Stimulated activated memory B cell treated with anti-CD40 and anti-IgM and Interleukin-4, amounts not matched to agents 10 μg/mL and 1 μg/mL and 100 μg/mL, for 72 hours (primary cell): ENCODE data around the gene TEX44.

Experiments used
- ATAC-seq: fragments of 150-1000 bp; cut with Tn5 transposase; 2 replicates; pipeline ENCODE4 v1.10.0; 2021
- H3K27ac Mint-ChIP-seq: one replicate; pipeline ENCODE4 v1.8.0; 2022; ENCODE audit warnings: mild to moderate bottlenecking, mixed read lengths
- H3K27me3 Mint-ChIP-seq: one replicate; pipeline ENCODE4 v1.8.0; 2022; ENCODE audit warnings: mixed read lengths
- H3K36me3 Mint-ChIP-seq: one replicate; pipeline ENCODE4 v1.8.0; 2022; ENCODE audit warnings: mixed read lengths
- H3K4me1 Mint-ChIP-seq: one replicate; pipeline ENCODE4 v1.8.0; 2022; ENCODE audit warnings: mixed read lengths
- H3K4me3 Mint-ChIP-seq: one replicate; pipeline ENCODE4 v1.8.0; 2022; ENCODE audit warnings: mild to moderate bottlenecking, moderate library complexity, mixed read lengths
- H3K9me3 Mint-ChIP-seq: one replicate; pipeline ENCODE4 v1.8.0; 2022; ENCODE audit warnings: mixed read lengths

TEX44 gene

GRCh38 chr2:231633241-231633976, 40.7 kb downstream of the TEX44 start:
- no peaks in the 10 kb centered on the region for H3K9me3 Mint-ChIP-seq
- H3K4me3 Mint-ChIP-seq: no peak overlapping the region
- peak overlapping the region; percentile 0 for H3K27ac Mint-ChIP-seq
- no peak for ATAC-seq
- no peaks in the 10 kb centered on the region for H3K36me3 Mint-ChIP-seq
- H3K4me1 Mint-ChIP-seq: no peaks in the 10 kb centered on the region
- H3K27me3 Mint-ChIP-seq: no peaks in the 10 kb centered on the region

DNA sequence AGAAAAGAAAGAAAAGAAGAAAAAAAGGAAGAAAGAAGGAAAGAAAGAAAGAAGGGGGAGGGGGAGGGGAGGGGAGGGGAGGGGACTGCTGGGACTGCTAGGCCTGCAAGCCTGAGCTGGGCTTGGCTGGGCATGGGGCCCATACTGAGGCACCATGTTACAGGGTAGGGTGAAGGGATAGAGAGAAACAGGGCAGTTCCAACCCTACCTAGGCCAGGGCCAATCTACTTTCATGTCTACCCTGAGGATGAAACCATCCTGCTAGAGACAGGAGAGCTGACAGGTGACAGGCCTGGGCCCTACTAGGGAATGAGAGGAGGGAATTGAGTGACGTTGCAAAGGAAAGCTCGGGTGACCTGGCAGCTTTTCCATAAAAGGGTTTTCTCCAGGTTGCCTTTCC, 41.7 kb downstream of the TEX44 start:
- H3K9me3 Mint-ChIP-seq: no peaks in the 10 kb centered on the region
- H3K27me3 Mint-ChIP-seq: no peaks in the 10 kb centered on the region
- H3K36me3 Mint-ChIP-seq: no peaks in the 10 kb centered on the region
- ATAC-seq: peak; percentile 73
- peak overlapping the region; percentile 0 for H3K27ac Mint-ChIP-seq
- no peak overlapping the region for H3K4me3 Mint-ChIP-seq
- H3K4me1 Mint-ChIP-seq: no peaks in the 10 kb centered on the region

GRCh38 chr2:231634951-231635875, 42.5 kb downstream of the TEX44 start:
- no peak overlapping the region for H3K4me3 Mint-ChIP-seq
- H3K36me3 Mint-ChIP-seq: no peaks in the 10 kb centered on the region
- H3K4me1 Mint-ChIP-seq: no peaks in the 10 kb centered on the region
- no peaks in the 10 kb centered on the region for H3K27me3 Mint-ChIP-seq
- H3K9me3 Mint-ChIP-seq: no peaks in the 10 kb centered on the region
- ATAC-seq: no peak
- H3K27ac Mint-ChIP-seq: no peak overlapping the region

- H3K36me3 Mint-ChIP-seq: no peaks in the 10 kb centered on the region
- H3K27me3 Mint-ChIP-seq: no peaks in the 10 kb centered on the region
- H3K4me3 Mint-ChIP-seq: no peak overlapping the region
- H3K27ac Mint-ChIP-seq: no peak overlapping the region
- H3K9me3 Mint-ChIP-seq: no peaks in the 10 kb centered on the region
- no peak for ATAC-seq
- H3K4me1 Mint-ChIP-seq: peaks cover 23% of the 10 kb centered on the region
Measured at GRCh38 chr2:231640241-231640640, 47.6 kb downstream of the TEX44 start.

DNA sequence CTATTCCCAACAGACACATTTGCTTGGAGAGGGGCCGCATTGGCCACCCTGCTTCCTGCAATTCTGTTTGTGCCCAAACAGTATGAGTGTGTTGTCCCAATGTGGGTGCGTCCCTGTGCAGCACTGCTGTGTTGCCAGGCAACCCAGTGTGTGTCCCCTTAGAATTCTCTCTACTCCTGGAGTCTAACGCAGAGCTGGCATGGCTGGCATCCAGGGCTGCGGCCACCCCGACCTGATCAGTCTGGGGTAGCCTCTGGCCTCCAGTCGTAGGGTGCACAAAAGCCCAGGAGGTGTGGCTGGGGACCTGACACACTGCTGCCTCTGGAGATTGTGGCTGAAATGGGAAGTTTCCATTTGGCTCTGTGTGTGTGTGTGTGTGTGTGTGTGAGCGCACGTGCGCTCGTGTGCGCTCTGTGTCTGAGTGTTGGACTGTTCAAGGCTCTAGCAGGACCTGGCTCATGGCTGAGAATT, 48.0 kb downstream of the TEX44 start:
- no peak overlapping the region for H3K27ac Mint-ChIP-seq
- no peaks in the 10 kb centered on the region for H3K36me3 Mint-ChIP-seq
- ATAC-seq: no peak
- H3K4me3 Mint-ChIP-seq: no peak overlapping the region
- peaks cover 23% of the 10 kb centered on the region for H3K4me1 Mint-ChIP-seq
- no peaks in the 10 kb centered on the region for H3K9me3 Mint-ChIP-seq
- H3K27me3 Mint-ChIP-seq: no peaks in the 10 kb centered on the region

DNA sequence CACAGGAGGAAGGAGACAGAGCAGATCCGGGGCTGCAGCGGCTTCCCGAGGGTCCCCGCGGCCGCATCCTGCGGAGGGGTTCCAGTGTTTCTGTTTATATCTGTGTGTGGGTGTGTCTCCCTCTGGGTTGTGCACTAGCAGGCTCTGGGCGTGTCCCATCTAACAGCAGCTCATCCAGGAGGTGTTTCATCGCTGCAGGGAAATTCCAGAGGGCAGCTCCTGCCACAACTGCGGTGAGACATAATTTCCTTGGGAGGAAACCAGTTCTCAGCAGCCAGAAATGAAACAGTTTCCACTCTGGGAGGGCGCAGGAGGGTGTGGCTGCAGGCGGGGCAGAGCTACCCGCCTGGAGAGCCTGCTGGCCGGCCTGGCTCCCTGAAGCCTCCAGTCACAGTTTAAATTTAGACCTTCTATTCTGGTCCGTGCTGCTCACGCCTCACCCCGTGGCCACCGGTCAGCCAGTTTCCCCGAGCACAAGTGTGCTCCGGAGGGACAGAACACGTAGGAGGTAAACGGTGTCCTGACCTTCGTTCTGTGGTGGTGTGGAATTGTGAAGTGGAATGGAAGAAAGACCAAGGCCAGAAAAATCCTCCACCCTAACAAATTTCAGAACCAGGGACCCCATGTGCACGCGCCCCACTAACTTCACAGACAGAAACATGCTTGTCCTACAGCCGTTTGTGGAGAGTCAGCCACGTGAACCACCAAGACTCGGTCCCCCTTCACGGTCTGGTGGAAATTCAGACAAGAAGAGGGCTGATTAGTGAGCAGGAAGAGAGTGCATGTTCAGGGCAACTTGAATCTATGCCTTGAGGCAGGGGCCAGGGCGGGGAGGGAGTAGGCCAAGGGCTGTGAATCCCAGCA, 50.2 kb downstream of the TEX44 start:
- Mint-ChIP-seq H3K27me3 (no peaks in the 10 kb centered on the region), H3K27ac (peak overlapping the region; percentile 96), H3K36me3 (no peaks in the 10 kb centered on the region), H3K4me1 (peaks cover 23% of the 10 kb centered on the region), H3K9me3 (no peaks in the 10 kb centered on the region), H3K4me3 (peak overlapping the region; percentile 75)
- peak; percentile 84 for ATAC-seq

DNA sequence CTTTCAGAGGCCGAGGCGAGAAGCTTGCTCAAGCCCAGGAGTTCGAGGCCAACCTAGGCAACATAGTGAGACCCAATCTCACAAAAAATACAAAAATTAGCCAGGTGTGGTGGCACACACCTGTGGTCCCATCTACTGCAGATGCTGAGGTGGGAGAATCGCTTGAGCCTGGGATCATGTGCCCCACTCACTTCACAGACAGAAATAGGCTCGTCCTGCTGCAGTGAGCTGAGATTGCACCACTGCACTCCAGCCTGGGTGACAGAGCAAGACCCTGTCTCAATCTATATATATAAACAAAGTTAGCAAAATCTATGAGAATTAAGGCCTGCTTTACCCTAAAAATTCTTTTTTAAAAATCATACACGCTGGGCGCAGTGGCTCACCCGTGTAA, 50.8 kb downstream of the TEX44 start:
- Mint-ChIP-seq H3K27ac (peak overlapping the region; percentile 96), H3K9me3 (no peaks in the 10 kb centered on the region), H3K27me3 (no peaks in the 10 kb centered on the region), H3K4me1 (peaks cover 26% of the 10 kb centered on the region), H3K4me3 (no peak overlapping the region), H3K36me3 (no peaks in the 10 kb centered on the region)
- ATAC-seq: no peak
